ENCODE results near the gene IL5RA.

IL5RA gene

DNA sequence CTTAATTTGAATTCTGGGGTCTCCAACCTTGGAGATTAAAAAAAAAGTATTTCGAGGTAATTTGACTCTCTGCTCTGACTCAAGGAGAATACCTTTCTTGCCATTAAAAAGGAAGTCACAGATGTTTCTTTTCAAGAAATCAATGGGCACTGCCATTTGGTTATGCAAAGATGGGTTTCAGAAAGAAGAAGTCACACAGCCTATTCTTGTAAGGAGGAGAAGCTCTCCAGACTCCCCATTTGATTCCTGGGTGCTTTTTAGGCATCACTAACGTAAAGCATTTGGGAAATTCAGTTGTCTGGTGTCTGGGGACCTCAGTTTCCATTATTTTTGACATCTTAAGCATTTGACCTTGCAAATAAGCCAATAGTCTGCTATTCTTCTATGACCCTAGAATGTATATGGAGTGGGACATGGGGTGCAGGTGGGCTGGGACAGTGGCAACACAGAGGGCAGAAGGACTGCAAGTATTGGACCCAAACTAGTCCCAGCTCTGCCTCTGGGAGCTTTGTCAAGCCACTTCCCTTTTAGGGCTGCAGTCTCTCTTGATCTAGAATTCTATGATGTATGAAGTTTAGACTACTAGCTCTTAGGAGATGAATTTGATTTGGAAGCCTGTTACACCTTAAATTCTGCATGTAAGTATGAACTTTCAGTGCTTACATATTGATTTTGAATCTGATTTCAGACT lies 27.8 kb downstream of the IL5RA start:
- Histone ChIP-seq H3K9me3 (ENCODE audit: insufficient read depth, low read depth, low read length) (no peaks in the 10 kb centered on the region), H3K27ac (ENCODE audit: low read length) (no peak overlapping the region), H3K36me3 (ENCODE audit: insufficient read depth, low read depth, low read length) (no peaks in the 10 kb centered on the region), H3K4me1 (ENCODE audit: insufficient read depth, low read length) (peaks cover 18% of the 10 kb centered on the region; the same call in 1 of the 2 replicates), H3K4me3 (ENCODE audit: low read length) (no peak overlapping the region), H3K27me3 (ENCODE audit: insufficient read depth, low read length) (no peaks in the 10 kb centered on the region), H3K9ac (ENCODE audit: low read depth, low read length) (no peak overlapping the region)

DNA sequence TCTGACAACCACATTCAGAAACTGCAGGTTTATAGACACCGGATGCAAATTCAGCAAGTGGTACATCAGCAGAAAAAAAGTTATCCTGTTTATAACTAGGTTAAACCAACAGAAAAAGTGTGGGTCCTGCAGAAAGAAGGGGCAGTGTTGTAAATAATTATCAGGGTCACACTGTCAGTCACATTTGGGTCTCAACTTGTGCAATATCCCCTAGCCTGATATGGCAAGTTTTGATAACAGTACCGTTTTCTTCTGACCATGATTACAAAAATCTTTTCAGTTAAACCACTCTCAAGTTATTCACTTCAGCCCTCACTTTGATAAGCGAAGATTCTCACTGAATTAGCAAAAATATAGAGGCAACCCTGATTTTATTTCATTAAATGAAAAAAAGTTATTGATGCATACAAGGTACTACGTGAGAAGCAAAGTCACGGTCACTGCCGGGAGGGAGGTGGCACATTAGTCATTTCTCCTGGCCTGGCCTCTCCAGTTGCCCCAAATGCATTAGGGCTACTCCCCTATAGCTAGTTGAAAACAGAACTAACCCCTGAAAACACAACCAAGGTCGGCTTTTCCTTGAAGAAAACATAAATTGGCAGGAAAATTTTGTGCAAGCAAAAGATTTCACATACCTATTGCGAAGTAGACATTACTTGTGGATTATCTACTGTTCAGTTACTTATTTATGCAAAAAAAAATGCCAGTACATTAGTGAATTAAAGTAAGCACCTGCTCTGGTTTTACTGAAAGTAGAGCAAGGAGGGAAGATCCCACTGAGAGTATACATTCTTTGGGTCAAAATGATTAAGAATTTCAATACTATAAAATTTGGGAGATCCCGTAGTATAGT lies 28.6 kb downstream of the IL5RA start:
- Histone ChIP-seq H3K27ac (ENCODE audit: low read length) (no peak overlapping the region), H3K9me3 (ENCODE audit: insufficient read depth, low read depth, low read length) (no peaks in the 10 kb centered on the region), H3K27me3 (ENCODE audit: insufficient read depth, low read length) (no peaks in the 10 kb centered on the region), H3K36me3 (ENCODE audit: insufficient read depth, low read depth, low read length) (no peaks in the 10 kb centered on the region), H3K9ac (ENCODE audit: low read depth, low read length) (no peak overlapping the region), H3K4me1 (ENCODE audit: insufficient read depth, low read length) (peaks cover 18% of the 10 kb centered on the region; the same call in 1 of the 2 replicates), H3K4me3 (ENCODE audit: low read length) (no peak overlapping the region)

GRCh38 chr3:3080309-3080708 lies 29.9 kb downstream of the IL5RA start:
- no peaks in the 10 kb centered on the region for H3K27me3 ChIP-seq (ENCODE audit: insufficient read depth, low read length)
- peaks cover 18% of the 10 kb centered on the region; the same call in 1 of the 2 replicates for H3K4me1 ChIP-seq (ENCODE audit: insufficient read depth, low read length)
- H3K36me3 ChIP-seq (ENCODE audit: insufficient read depth, low read depth, low read length): no peaks in the 10 kb centered on the region
- no peak overlapping the region for H3K4me3 ChIP-seq (ENCODE audit: low read length)
- H3K27ac ChIP-seq (ENCODE audit: low read length): no peak overlapping the region
- H3K9ac ChIP-seq (ENCODE audit: low read depth, low read length): no peak overlapping the region
- H3K9me3 ChIP-seq (ENCODE audit: insufficient read depth, low read depth, low read length): no peaks in the 10 kb centered on the region

GRCh38 chr3:3074551-3075257 lies 35.5 kb downstream of the IL5RA start:
- Histone ChIP-seq H3K27ac (ENCODE audit: low read length) (no peak overlapping the region), H3K27me3 (ENCODE audit: insufficient read depth, low read length) (no peaks in the 10 kb centered on the region), H3K4me3 (ENCODE audit: low read length) (no peak overlapping the region), H3K4me1 (ENCODE audit: insufficient read depth, low read length) (no peaks in the 10 kb centered on the region), H3K9me3 (ENCODE audit: insufficient read depth, low read depth, low read length) (no peaks in the 10 kb centered on the region), H3K9ac (ENCODE audit: low read depth, low read length) (no peak overlapping the region), H3K36me3 (ENCODE audit: insufficient read depth, low read depth, low read length) (no peaks in the 10 kb centered on the region)

DNA sequence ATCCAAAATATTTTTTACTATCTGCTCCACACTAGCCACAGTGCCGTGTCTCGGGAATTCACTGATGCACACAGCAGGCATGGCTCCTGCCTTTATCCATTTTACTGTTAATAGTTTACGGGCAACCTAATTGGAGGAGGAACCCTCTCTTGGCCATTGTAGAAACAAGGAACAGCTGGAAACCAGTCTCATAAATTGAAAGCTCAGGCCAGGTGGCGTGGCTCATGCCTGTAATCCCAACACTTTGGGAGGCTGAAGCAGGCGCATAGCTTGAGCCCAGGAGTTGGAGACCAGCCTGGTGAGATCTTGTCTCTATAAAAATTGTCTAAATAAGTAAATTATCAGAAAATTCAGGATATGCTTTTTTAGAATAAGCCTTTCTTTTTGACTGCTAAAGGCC lies 39.0 kb downstream of the IL5RA start:
- H3K9ac ChIP-seq (ENCODE audit: low read depth, low read length): no peak overlapping the region

GRCh38 chr3:3069723-3070122 lies 40.5 kb downstream of the IL5RA start:
- Histone ChIP-seq H3K27ac (ENCODE audit: low read length) (no peak overlapping the region), H3K4me3 (ENCODE audit: low read length) (no peak overlapping the region), H3K9ac (ENCODE audit: low read depth, low read length) (no peak overlapping the region), H3K4me1 (ENCODE audit: insufficient read depth, low read length) (no peaks in the 10 kb centered on the region), H3K36me3 (ENCODE audit: insufficient read depth, low read depth, low read length) (no peaks in the 10 kb centered on the region), H3K27me3 (ENCODE audit: insufficient read depth, low read length) (no peaks in the 10 kb centered on the region), H3K9me3 (ENCODE audit: insufficient read depth, low read depth, low read length) (no peaks in the 10 kb centered on the region)

More for the DNA sequence above, 39.0 kb downstream of the IL5RA start:
- Histone ChIP-seq H3K27ac (ENCODE audit: low read length) (no peak overlapping the region), H3K27me3 (ENCODE audit: insufficient read depth, low read length) (no peaks in the 10 kb centered on the region), H3K4me3 (ENCODE audit: low read length) (no peak overlapping the region), H3K36me3 (ENCODE audit: insufficient read depth, low read depth, low read length) (no peaks in the 10 kb centered on the region), H3K9me3 (ENCODE audit: insufficient read depth, low read depth, low read length) (no peaks in the 10 kb centered on the region), H3K4me1 (ENCODE audit: insufficient read depth, low read length) (no peaks in the 10 kb centered on the region)

DNA sequence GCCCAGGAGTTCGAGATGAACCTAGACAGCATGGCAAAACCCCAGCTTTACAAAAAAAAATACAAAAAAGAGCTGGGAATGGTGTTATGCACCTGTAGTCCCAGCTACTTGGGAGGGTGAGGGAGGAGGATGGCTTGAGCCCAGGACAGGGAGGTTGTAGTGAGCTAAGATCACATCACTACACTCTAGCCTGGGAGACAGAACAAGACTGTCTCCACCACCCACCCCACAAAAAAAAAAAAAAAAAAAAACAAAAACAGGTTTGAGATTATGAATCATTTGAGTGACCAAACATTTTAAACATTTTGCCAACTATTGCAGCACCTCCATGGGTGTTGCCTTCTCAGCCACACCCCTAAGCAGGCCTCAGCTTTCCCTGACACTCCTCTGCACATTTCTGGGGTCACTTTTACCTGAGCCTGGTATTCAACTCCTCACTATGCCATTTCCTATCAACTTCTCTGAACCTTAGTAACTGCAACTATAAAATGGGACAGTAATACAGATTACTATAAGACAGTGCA lies 41.8 kb downstream of the IL5RA start:
- no peak overlapping the region for H3K4me3 ChIP-seq (ENCODE audit: low read length)
- H3K27me3 ChIP-seq (ENCODE audit: insufficient read depth, low read length): no peaks in the 10 kb centered on the region
- H3K36me3 ChIP-seq (ENCODE audit: insufficient read depth, low read depth, low read length): no peaks in the 10 kb centered on the region
- H3K9ac ChIP-seq (ENCODE audit: low read depth, low read length): no peak overlapping the region
- no peaks in the 10 kb centered on the region for H3K4me1 ChIP-seq (ENCODE audit: insufficient read depth, low read length)
- no peak overlapping the region for H3K27ac ChIP-seq (ENCODE audit: low read length)
- no peaks in the 10 kb centered on the region for H3K9me3 ChIP-seq (ENCODE audit: insufficient read depth, low read depth, low read length)

DNA sequence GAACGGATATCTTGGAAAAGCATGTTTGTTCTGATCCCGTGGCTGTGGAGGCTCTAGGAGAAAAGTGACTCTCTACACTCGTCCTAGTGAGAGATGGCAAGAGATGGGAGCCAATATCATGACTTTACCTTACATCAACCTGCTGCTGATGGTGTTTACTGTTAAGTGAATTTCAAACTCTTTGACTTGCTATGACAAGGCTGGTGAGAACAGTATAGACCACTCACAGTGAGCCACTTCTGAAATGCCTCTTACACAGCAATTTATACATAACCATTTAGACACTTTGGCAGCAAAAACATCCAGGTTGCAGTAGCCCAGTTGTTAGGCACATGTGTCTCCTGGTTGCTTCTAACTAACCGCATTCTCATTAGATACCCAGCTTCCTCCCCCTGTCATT lies 43.3 kb downstream of the IL5RA start:
- H3K9me3 ChIP-seq (ENCODE audit: insufficient read depth, low read depth, low read length): no peaks in the 10 kb centered on the region
- no peaks in the 10 kb centered on the region for H3K36me3 ChIP-seq (ENCODE audit: insufficient read depth, low read depth, low read length)
- no peaks in the 10 kb centered on the region for H3K27me3 ChIP-seq (ENCODE audit: insufficient read depth, low read length)
- H3K4me3 ChIP-seq (ENCODE audit: low read length): no peak overlapping the region
- H3K9ac ChIP-seq (ENCODE audit: low read depth, low read length): no peak overlapping the region
- no peak overlapping the region for H3K27ac ChIP-seq (ENCODE audit: low read length)
- H3K4me1 ChIP-seq (ENCODE audit: insufficient read depth, low read length): no peaks in the 10 kb centered on the region

- Histone ChIP-seq H3K9me3 (ENCODE audit: insufficient read depth, low read depth, low read length) (no peaks in the 10 kb centered on the region), H3K36me3 (ENCODE audit: insufficient read depth, low read depth, low read length) (no peaks in the 10 kb centered on the region), H3K9ac (ENCODE audit: low read depth, low read length) (no peak overlapping the region), H3K4me1 (ENCODE audit: insufficient read depth, low read length) (peaks cover 1% of the 10 kb centered on the region; the same call in 1 of the 2 replicates), H3K4me3 (ENCODE audit: low read length) (no peak overlapping the region), H3K27me3 (ENCODE audit: insufficient read depth, low read length) (no peaks in the 10 kb centered on the region), H3K27ac (ENCODE audit: low read length) (no peak overlapping the region)
Observed at GRCh38 chr3:3066378-3066777, 43.8 kb downstream of the IL5RA start.

DNA sequence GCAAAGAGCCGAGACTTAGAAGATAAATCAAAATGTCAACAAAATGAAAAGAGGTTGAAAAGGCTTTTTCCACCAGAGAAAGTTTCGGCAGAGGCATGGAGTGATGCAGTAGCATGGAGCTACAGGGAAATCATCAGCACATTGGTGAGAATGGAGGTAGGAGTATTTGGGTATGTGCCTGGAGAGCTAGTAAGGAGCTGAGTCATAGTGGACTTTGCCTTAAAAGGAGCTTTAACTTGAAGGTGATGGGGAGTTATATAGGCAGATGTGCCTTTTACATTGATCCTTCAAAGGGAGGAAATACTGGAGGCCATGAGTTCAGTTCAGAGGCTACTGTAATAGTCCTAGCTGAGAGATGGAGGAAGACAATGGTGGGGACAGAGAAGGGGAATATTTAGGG lies 44.3 kb downstream of the IL5RA start:
- H3K9ac ChIP-seq (ENCODE audit: low read depth, low read length): no peak overlapping the region
- H3K4me1 ChIP-seq (ENCODE audit: insufficient read depth, low read length): peaks cover 5% of the 10 kb centered on the region; the same call in 1 of the 2 replicates
- no peak overlapping the region for H3K27ac ChIP-seq (ENCODE audit: low read length)
- no peaks in the 10 kb centered on the region for H3K36me3 ChIP-seq (ENCODE audit: insufficient read depth, low read depth, low read length)
- no peaks in the 10 kb centered on the region for H3K27me3 ChIP-seq (ENCODE audit: insufficient read depth, low read length)
- no peaks in the 10 kb centered on the region for H3K9me3 ChIP-seq (ENCODE audit: insufficient read depth, low read depth, low read length)
- H3K4me3 ChIP-seq (ENCODE audit: low read length): no peak overlapping the region

- H3K36me3 ChIP-seq (ENCODE audit: insufficient read depth, low read depth, low read length): no peaks in the 10 kb centered on the region
- H3K27me3 ChIP-seq (ENCODE audit: insufficient read depth, low read length): no peaks in the 10 kb centered on the region
- H3K4me3 ChIP-seq (ENCODE audit: low read length): no peak overlapping the region
- no peak overlapping the region for H3K9ac ChIP-seq (ENCODE audit: low read depth, low read length)
- peaks cover 14% of the 10 kb centered on the region; the same call in 1 of the 2 replicates for H3K4me1 ChIP-seq (ENCODE audit: insufficient read depth, low read length)
- H3K9me3 ChIP-seq (ENCODE audit: insufficient read depth, low read depth, low read length): no peaks in the 10 kb centered on the region
- no peak overlapping the region for H3K27ac ChIP-seq (ENCODE audit: low read length)
Observed at GRCh38 chr3:3064297-3064696, 45.9 kb downstream of the IL5RA start.

Data from iPS-20b (cell line).